NT2/D1 (cell line): ENCODE results near the gene NDOR1.

Experiments
- DNase-seq: peaks from one replicate; pipeline ENCODE4 v3.0.0-alpha.2; 2011; ENCODE audit warnings: low read depth, low spot score
- H3K27me3 ChIP-seq: 2 replicates; pipeline ENCODE4 v1.6.0; 2011; ENCODE audit warnings: mild to moderate bottlenecking; ENCODE audit not compliant: insufficient read length, insufficient read depth
- H3K36me3 ChIP-seq: 2 replicates; pipeline ENCODE4 v1.6.1; 2011; ENCODE audit warnings: mild to moderate bottlenecking, low read length, mixed read lengths; ENCODE audit not compliant: insufficient read depth, insufficient read length
- H3K4me1 ChIP-seq: 2 replicates; pipeline ENCODE4 v1.5.1; 2011; ENCODE audit not compliant: insufficient read depth, insufficient read length
- H3K4me3 ChIP-seq: 2 replicates; pipeline ENCODE4 v1.5.1; 2011; ENCODE audit warnings: low read depth; ENCODE audit not compliant: insufficient read length
- H3K9ac ChIP-seq: 2 replicates; pipeline ENCODE4 v1.6.0; 2011; ENCODE audit warnings: low read depth; ENCODE audit not compliant: insufficient read length
- H3K9me3 ChIP-seq: 2 replicates; pipeline ENCODE4 v1.5.1; 2011; ENCODE audit warnings: mild to moderate bottlenecking, low read length; ENCODE audit not compliant: insufficient read depth
- SUZ12 ChIP-seq: IDR thresholded peaks from 2 replicates; pipeline ENCODE4 v1.6.1; 2011; ENCODE audit not compliant: insufficient read length, insufficient read depth; ENCODE audit errors: extremely low read depth
- YY1 ChIP-seq: IDR thresholded peaks from 2 replicates; pipeline ENCODE4 v1.6.1; 2011; ENCODE audit not compliant: insufficient read length, insufficient read depth
- ZNF274 ChIP-seq: IDR thresholded peaks from 2 replicates; pipeline ENCODE4 v1.6.1; 2011; ENCODE audit warnings: mild to moderate bottlenecking, low read depth, low read length

Gene NDOR1

GRCh38 chr9:137230705-137231371, 25.3 kb downstream of the NDOR1 start, which contains the start of gene SLC34A3:
SLC34A3 (plus strand) TSS chr9:137230901; CDS start chr9:137231703, 802 bp downstream.
- no peak for DNase-seq
- Histone ChIP-seq H3K4me1 (peaks cover 45% of the 10 kb centered on the region), H3K36me3 (peaks cover 3% of the 10 kb centered on the region), H3K9ac (peak within 1 kb of the TSS; percentile 36), H3K9me3 (no peaks in the 10 kb centered on the region), H3K4me3 (no peak within 1 kb of the TSS), H3K27me3 (no peaks in the 10 kb centered on the region)
- TF ChIP-seq SUZ12 (no peak), ZNF274 (no peak), YY1 (no peak)

DNA sequence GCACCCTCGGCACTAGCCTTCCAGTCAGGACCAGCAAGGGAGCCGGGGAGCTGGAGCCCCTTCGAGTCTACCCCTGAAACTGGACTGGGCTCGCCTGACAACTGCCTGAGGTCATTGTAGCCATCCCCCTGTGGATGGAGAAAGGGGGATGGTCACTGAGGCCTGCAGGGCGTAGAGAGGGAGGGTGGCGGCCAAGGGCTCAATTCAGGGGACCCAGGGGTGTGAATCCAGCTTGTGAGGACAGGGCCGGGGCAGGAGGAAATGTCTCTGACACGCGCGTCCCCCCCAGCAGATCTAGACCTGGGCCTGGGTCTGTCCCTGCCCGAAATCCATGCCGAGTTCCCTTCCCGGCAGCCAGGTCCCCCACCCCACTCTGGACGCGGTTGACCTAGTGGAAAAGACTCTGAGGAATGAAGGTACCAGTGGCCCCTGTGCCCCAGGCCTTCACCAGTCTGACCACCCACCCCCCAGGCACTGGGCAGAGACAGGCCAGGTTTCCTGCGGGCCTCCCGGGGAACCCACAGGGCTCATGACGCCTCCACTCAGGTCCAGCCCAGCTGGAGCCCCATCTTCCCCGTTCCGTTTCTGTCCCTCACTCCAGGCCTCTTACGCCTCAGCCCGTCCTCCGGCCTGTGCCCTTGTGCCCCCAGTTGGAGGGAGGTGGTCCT, 26.0 kb downstream of the NDOR1 start:
- Histone ChIP-seq H3K9ac (no peak overlapping the region), H3K27me3 (no peaks in the 10 kb centered on the region), H3K36me3 (peaks cover 3% of the 10 kb centered on the region), H3K9me3 (no peaks in the 10 kb centered on the region), H3K4me3 (no peak overlapping the region), H3K4me1 (peaks cover 48% of the 10 kb centered on the region)
- DNase-seq: no peak
- TF ChIP-seq ZNF274 (no peak), YY1 (no peak), SUZ12 (no peak)

GRCh38 chr9:137232101-137232500, 26.6 kb downstream of the NDOR1 start:
- no peak for TF ChIP-seq SUZ12
- no peak for TF ChIP-seq YY1
- TF ChIP-seq ZNF274: no peak
- H3K4me1 ChIP-seq: peaks cover 49% of the 10 kb centered on the region

GRCh38 chr9:137232510-137232909, 27.0 kb downstream of the NDOR1 start:
- Histone ChIP-seq H3K4me3 (no peak overlapping the region), H3K9ac (no peak overlapping the region), H3K36me3 (peaks cover 3% of the 10 kb centered on the region), H3K27me3 (no peaks in the 10 kb centered on the region), H3K4me1 (peaks cover 50% of the 10 kb centered on the region), H3K9me3 (no peaks in the 10 kb centered on the region)
- TF ChIP-seq SUZ12: no peak
- TF ChIP-seq ZNF274: no peak
- TF ChIP-seq YY1: no peak
- DNase-seq: no peak

More at GRCh38 chr9:137232101-137232500, 26.6 kb downstream of the NDOR1 start:
- H3K9me3 ChIP-seq: no peaks in the 10 kb centered on the region
- H3K4me3 ChIP-seq: no peak overlapping the region
- peaks cover 3% of the 10 kb centered on the region for H3K36me3 ChIP-seq
- DNase-seq: no peak
- H3K9ac ChIP-seq: no peak overlapping the region
- H3K27me3 ChIP-seq: no peaks in the 10 kb centered on the region

DNA sequence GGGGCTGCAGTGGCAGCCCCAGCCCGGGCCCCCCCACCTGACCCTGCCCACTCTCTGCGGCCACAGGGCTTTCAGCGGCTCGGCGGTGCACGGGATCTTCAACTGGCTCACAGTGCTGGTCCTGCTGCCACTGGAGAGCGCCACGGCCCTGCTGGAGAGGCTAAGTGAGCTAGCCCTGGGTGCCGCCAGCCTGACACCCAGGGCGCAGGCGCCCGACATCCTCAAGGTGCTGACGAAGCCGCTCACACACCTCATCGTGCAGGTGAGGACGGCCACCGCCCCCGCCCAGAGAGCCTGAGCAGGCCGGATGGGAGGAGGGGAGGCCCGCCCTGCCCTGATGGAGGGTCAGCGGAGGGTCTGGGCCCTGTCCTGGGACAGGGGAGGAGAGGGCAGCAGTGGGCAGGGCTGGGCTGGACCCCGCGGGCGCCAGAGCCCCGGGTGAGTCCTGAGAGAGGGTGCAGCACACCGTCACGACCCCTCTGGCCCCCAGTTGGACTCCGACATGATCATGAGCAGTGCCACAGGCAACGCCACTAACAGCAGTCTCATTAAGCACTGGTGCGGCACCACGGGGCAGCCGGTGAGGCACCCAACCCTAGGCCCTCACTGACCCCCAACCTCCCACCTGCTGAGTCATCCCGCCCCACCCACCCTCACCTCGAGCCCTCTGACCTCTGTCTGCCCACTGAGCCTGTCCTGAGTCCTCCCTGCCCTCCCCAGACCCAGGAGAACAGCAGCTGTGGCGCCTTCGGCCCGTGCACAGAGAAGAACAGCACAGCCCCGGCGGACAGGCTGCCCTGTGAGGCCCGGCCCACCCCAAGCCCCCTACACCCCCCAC, 27.9 kb downstream of the NDOR1 start:
- Histone ChIP-seq H3K9ac (no peak overlapping the region), H3K4me3 (no peak overlapping the region)
- no peak for DNase-seq

GRCh38 chr9:137234055-137234697, 28.7 kb downstream of the NDOR1 start:
- TF ChIP-seq YY1 (no peak), SUZ12 (no peak), ZNF274 (no peak)
- Histone ChIP-seq H3K4me1 (peaks cover 54% of the 10 kb centered on the region), H3K36me3 (peaks cover 12% of the 10 kb centered on the region), H3K9me3 (no peaks in the 10 kb centered on the region), H3K9ac (peak overlapping the region; percentile 26), H3K27me3 (no peaks in the 10 kb centered on the region), H3K4me3 (no peak overlapping the region)
- DNase-seq: no peak

More for the DNA sequence above, 27.9 kb downstream of the NDOR1 start:
- H3K4me1 ChIP-seq: peaks cover 54% of the 10 kb centered on the region
- peaks cover 5% of the 10 kb centered on the region for H3K36me3 ChIP-seq
- TF ChIP-seq YY1: no peak
- TF ChIP-seq SUZ12: no peak
- TF ChIP-seq ZNF274: no peak
- no peaks in the 10 kb centered on the region for H3K9me3 ChIP-seq
- no peaks in the 10 kb centered on the region for H3K27me3 ChIP-seq

GRCh38 chr9:137234758-137235423, 29.4 kb downstream of the NDOR1 start:
- peaks cover 50% of the 10 kb centered on the region for H3K4me1 ChIP-seq
- H3K4me3 ChIP-seq: no peak overlapping the region
- no peaks in the 10 kb centered on the region for H3K9me3 ChIP-seq
- no peak for DNase-seq
- no peak for TF ChIP-seq YY1
- no peak for TF ChIP-seq SUZ12
- no peak for TF ChIP-seq ZNF274
- peaks cover 12% of the 10 kb centered on the region for H3K36me3 ChIP-seq
- H3K9ac ChIP-seq: peak overlapping the region; percentile 26
- H3K27me3 ChIP-seq: no peaks in the 10 kb centered on the region
